ENCODE results near the gene MYMX. TPM values are rescaled to one million over a fixed set of nuclear protein-coding genes. Genes with fewer than 3 reads are reported as not detected.
A peak's percentile ranks its signal among the peaks of the same experiment; 100 is the strongest.

Gene MYMX
- total and polyA plus RNA-seq, 2 of the 13 experiments (the other 11 are each of a cell fraction or from before 2014, with no cell fraction given): not detected

DNA sequence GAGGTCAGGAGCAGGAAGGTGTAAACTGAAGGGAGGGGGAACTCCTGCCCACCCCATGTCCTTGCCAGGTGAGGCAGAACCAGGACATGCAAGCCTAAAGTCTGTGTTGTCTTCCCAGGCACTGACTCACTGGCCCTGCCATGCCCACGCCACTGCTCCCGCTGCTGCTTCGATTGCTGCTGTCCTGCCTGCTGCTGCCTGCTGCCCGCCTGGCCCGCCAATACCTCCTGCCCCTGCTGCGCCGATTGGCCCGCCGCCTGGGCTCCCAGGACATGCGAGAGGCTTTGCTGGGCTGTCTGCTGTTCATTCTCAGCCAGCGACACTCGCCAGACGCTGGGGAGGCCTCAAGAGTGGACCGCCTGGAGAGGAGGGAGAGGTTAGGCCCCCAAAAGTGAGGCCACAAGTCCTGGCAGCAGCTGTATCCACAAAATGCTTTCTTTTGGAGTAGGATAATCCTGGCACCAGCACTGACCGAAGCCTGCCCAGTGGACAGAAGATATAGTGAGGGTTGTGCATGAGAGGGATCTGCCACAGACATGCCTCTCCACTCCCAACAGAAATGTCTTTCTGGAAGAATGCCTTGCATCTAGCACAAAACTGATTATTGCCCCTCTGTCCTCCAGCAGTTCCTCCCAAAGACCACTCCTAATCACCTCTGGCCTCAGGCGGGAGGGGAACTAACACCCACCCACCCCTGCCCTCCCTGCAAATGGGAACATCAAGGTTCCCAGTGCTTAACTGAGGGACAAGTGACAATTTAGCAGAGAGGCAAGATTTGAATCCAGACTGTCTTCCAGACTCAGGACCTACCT lies 812 bp downstream of the MYMX start (continued):
- TF ChIP-seq BCL3 (CRISPR knock-in tag; IDR thresholded peaks at IDR 0.05) (0 out of 2 replicates have a peak, but pooled peaks have one; percentile 47), AHR (CRISPR knock-in tag; IDR thresholded peaks at IDR 0.05) (no peak), ZNF407 (CRISPR knock-in tag; IDR thresholded peaks at IDR 0.05; ENCODE audit: not compliant biosample characterization) (peak; percentile 75), ZNF121 (CRISPR knock-in tag; IDR thresholded peaks at IDR 0.05) (0 out of 2 replicates have a peak, but pooled peaks have one; percentile 31), POGZ (CRISPR knock-in tag; IDR thresholded peaks at IDR 0.05) (no peak), ZNF354B (CRISPR knock-in tag; IDR thresholded peaks at IDR 0.05) (0 out of 2 replicates have a peak, but pooled peaks have one; percentile 73), KDM1A (CRISPR knock-in tag; IDR thresholded peaks at IDR 0.05) (no peak), MTERF4 (CRISPR knock-in tag; IDR thresholded peaks at IDR 0.05) (peak; percentile 79; the same call in 1 of the 2 replicates), HNRNPH1 (optimal IDR thresholded peaks at IDR 0.05; ENCODE audit: low read depth, low read length) (no peak), TBX2 (CRISPR knock-in tag; IDR thresholded peaks at IDR 0.05; ENCODE audit: borderline replicate concordance) (peak; percentile 71; the same call in 1 of the 2 replicates), ZNF230 (CRISPR knock-in tag; IDR thresholded peaks at IDR 0.05) (no peak)
- TF ChIP-seq, protein P1, sequence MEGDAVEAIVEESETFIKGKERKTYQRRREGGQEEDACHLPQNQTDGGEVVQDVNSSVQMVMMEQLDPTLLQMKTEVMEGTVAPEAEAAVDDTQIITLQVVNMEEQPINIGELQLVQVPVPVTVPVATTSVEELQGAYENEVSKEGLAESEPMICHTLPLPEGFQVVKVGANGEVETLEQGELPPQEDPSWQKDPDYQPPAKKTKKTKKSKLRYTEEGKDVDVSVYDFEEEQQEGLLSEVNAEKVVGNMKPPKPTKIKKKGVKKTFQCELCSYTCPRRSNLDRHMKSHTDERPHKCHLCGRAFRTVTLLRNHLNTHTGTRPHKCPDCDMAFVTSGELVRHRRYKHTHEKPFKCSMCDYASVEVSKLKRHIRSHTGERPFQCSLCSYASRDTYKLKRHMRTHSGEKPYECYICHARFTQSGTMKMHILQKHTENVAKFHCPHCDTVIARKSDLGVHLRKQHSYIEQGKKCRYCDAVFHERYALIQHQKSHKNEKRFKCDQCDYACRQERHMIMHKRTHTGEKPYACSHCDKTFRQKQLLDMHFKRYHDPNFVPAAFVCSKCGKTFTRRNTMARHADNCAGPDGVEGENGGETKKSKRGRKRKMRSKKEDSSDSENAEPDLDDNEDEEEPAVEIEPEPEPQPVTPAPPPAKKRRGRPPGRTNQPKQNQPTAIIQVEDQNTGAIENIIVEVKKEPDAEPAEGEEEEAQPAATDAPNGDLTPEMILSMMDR (CRISPR knock-in tag; IDR thresholded peaks at IDR 0.05): peak; percentile 12; the same call in 1 of the 2 replicates
- TF ChIP-seq, protein P2, sequence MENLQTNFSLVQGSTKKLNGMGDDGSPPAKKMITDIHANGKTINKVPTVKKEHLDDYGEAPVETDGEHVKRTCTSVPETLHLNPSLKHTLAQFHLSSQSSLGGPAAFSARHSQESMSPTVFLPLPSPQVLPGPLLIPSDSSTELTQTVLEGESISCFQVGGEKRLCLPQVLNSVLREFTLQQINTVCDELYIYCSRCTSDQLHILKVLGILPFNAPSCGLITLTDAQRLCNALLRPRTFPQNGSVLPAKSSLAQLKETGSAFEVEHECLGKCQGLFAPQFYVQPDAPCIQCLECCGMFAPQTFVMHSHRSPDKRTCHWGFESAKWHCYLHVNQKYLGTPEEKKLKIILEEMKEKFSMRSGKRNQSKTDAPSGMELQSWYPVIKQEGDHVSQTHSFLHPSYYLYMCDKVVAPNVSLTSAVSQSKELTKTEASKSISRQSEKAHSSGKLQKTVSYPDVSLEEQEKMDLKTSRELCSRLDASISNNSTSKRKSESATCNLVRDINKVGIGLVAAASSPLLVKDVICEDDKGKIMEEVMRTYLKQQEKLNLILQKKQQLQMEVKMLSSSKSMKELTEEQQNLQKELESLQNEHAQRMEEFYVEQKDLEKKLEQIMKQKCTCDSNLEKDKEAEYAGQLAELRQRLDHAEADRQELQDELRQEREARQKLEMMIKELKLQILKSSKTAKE (CRISPR knock-in tag; IDR thresholded peaks at IDR 0.05; ENCODE audit: borderline replicate concordance): no peak
